GM21360 (cell line): ENCODE results near the gene APLP1.
"Not testable (repeated sequence)": the region's sequence is repeated elsewhere in the genome, so short reads cannot be mapped to it uniquely, and the experiment has no call there.

ENCODE experiments used
- ATAC-seq: cut with Tn5 transposase; IDR thresholded peaks from one replicate; pipeline ENCODE4 v1.9.1; 2021; ENCODE audit warnings: mild to moderate bottlenecking, moderate library complexity; ENCODE audit not compliant: unreplicated experiment

APLP1 gene

DNA sequence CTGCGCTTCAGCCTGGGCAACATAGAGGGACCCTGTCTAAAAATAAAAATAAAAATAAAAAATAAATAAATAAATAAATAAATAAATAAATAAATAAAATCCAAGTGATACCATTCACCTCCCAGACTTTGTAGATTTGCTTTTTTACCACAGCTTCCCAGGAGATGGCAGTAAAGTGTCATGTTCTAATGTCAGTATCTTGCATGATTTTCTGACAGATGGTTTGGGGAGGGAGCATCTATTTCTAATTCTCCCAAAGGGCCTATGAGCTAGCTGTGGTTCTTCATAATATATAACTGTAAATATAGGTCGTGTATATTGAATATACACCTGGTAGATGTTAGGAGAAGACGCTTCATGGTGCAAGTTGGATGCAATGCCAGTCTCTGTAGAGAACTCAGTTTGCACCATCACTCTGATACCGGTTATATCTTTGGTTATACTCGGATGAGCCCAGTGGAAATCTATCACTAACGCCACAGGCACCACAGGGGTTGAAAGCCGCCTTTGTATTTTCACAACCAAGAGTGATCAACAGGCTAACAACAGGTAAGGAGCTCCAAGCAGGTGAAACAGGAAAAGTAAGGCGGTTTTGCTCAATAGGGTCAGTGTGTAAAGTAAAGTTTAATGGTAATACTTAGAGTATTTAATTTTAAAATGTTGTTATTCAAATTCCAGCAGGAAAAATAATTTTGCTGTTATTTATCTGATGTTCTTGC, 13.9 kb downstream of the APLP1 start:
- no peak for ATAC-seq

DNA sequence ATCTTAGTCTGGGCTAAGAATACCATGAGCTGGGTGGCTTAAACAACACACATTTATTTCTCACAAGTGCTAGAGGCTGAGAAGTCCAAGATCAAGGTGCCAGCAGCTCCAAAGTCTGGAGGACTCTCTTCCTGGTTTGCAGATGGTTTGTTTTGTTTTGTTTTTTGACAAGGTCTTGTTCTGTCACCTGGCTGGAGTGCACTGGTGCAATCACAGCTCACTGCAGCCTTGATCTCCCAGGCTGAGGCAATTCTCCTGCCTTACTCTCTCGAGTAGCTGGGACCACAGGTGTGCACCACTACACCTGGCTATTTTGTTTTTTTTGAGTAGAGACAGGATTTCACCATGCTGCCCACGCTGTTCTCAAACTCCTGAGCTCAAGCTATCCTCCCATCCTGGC, 15.5 kb downstream of the APLP1 start:
- no peak for ATAC-seq

DNA sequence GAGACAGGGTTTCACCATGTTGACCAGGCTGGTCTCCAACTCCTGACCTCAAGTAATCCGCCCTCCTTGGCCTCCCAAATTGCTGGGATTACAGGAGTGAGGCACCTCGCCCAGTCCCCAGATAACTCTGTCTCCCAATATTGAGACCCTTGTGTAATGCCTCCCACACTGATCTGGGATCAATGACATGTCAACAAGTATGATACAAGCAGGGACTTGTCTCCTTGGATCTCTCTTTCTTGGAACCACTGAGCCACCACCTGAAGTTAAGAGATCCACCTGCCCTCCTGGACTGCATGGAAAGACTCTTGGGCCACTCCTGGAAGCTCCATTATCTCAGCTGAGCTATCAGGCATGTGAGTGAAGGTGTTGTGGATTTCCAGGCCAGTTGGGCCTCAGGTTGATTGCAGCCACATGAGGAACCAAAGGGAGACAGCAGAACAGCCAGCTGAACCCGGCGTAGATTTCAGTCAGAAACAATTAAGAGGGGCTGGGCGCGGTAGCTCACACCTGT, 16.9 kb downstream of the APLP1 start:
- no peak for ATAC-seq

DNA sequence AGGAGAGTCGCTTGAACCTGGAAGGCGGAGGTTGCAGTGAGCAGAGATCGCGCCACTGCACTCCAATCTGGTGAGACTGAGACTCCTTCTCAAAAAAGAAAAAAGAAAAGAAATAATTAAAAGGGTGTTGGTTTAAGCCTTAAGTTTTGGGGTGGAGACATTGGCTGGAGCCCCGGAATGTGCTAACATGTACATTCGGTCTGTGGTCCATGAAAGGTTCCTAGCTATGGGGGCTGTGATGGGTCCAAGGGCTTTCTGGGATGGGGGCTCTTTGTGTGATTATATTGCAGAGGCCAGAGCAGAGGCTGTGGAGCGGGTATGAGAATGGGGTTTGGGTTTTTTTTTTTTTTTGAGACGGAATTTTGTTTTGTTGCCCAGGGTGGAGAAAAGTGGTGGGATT, 17.5 kb downstream of the APLP1 start:
- no peak for ATAC-seq

- ATAC-seq, result no peak
Measured at GRCh38 chr19:35887197-35887596, 18.8 kb downstream of the APLP1 start.

- ATAC-seq, result no peak
Measured at GRCh38 chr19:35888398-35888797, 20.0 kb downstream of the APLP1 start.

DNA sequence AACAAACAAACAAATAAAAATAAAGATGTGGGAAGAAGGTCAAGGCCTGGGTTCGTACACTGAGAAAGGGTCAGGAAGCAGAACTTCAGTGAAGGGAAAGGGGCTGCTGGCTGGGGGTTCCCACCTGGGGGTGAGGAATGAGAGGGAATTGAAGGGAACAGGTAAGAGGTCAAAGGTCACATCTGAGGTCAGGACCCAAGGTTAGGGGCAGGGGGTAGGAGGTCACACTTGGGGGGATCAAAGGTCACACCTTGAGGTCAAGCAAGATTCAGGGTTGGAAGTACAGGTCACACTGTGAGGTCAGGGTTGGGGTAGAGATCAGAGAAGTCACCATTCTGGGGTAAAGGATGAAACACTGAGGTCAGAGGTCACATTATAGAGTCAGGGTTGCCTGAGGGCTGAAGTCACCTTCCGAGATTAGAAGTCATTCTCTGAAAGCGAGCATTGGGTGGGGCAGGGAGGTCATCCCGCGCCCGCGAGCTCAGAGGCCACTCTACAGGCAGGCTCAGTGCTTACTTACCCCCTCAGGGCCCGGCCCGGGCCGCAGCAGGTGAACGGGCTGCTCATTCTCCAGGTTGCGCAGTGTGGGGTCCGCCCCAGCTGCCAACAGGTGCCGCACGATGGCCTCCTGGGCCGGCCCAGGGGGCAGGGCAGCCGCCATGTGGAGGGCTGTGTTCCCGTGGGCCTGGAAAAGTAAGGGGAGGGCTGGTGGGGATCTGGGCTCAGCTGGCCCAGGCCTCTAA, 21.2 kb downstream of the APLP1 start:
- ATAC-seq, result no peak

DNA sequence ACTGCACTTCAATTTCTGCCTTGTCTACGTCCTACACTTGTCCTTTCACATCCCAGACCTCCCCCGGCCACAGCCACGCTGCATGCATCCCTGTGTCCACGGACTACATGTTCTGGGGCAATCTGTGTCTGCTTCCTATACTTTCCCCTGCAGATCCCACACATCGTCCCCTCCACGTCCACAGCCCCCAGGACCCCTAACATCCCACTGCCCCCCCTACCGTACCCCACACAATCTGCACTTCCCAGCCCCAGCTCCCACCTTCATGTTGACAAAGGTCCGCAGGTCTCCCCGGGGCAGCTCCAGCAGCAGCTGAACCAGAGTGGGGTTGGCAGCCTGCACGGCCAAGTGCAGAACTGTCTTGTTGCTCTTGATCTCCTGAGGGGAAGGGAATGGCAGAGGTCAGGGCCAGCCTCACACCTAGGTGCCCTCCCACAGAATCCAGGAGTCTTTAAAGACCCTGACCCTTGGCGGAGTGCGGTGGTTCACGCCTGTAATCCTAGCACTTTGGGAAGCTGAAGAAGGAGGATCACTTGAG, 21.8 kb downstream of the APLP1 start:
- ATAC-seq, result no peak

DNA sequence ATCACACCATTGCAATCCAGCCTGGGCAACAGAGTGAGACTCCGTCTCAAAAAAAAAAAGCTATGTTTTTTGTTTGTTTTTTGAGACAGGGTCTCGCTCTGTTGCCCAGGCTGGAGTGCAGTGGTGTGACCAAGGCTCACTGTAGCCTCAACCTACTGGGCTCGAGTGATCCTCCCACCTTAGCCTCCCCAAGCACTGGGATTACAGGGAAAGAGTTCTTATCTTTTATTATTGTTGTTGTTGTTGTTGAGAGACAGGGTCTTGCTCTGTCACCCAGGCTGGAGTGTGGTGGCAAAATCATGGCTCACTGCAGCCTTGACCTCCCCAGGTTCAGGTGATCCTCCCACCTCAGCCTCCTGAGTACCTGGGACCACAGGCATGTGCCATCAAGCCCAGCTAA, 23.4 kb downstream of the APLP1 start:
- ATAC-seq, result not testable (repeated sequence)

- ATAC-seq, result no peak
Measured at GRCh38 chr19:35894342-35894741, 26.0 kb downstream of the APLP1 start.

DNA sequence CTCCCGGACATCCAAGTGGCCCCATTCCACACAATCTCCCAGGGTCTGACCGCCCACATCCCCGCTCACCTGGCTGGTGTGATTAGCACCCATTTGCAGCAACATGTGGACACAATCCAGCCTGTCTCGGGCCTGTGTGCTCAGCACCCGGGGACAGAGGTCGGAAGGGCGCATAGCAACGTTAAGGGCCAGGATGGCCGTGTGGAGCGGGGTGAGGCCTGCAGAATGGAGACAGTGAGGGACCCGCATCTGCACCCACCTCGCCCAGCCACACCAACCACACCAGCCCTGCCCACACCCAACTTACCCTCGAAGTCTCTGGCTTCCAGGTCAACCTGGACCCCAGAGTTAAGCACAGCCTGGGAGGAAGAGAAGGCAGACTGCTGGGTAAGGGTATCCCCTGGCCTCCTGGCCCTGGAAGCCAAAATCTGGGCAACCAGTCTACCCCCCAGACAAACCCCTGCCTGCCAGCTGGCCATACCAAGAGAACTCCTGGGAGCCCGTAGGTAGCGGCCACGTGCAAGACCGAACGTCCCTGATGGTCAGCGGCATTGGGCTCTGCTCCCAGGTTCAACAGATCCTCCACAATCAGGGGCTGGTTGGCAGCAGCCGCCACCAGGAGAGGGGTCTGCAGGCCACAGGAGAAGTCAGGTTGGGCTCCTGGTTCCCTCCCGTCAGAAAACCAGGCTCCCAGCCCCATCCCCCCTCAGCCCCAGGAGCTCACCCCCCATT, 27.7 kb downstream of the APLP1 start:
- ATAC-seq, result no peak

- no peak for ATAC-seq
Measured at GRCh38 chr19:35896643-35897040, 28.3 kb downstream of the APLP1 start.

DNA sequence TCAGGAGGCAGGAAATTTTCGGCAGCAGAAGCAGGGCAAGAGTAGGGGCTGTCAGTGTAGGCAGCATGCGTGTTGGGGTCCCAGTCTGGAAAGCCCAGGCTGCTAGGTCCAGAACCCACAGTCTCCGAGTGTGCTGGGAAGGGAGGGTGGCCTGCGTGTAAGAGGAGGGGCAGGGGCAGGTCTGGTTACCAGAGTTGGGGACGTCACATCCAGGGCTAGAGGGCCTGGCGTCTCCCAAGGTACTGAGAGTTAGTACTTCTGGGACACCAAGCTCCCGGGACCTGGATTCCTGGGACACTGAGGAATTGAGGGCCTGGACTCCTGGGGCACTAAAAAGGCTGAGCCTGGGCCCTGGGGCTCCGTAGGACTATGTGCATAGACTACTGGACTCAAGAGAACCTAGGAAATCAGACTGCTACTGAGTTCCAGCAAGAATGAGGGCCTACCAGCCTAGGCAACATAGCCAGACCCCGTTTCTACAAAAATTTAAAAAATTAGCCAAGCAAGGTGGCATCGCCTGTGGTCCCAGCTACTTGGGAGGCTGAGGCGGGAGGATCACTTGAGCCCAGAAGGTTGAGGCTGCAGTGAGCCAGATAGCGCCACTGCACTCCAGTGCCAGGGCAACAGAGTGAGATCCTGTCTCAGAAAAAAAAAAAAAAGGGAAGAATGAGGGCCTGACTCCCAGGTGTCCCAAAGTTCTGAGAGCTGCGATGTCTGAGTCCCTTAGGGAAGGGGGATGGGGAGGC, 29.5 kb downstream of the APLP1 start:
- ATAC-seq, result no peak

DNA sequence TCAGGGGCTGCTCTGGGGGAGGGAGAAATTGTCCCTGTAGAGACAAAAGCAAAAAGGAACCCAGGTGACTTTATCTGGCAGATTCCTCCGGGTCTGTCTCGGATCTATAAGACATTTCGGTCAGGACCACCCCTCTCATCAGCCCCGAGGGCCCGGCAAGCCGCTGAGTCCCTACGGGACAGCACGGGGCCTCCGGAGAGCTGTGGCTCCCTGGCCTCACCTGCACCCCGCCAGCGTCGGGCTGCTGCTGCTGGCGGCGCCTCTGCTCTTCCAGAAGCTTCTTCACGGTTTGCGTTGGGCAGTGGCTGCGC, 30.1 kb downstream of the APLP1 start:
- no peak for ATAC-seq

GRCh38 chr19:35899547-35900214, 31.3 kb downstream of the APLP1 start:
- ATAC-seq, result peak; percentile 40

- ATAC-seq, result no peak
Measured at GRCh38 chr19:35901055-35901644, 32.8 kb downstream of the APLP1 start.

- ATAC-seq, result no peak
Measured at GRCh38 chr19:35901854-35902661, 33.7 kb downstream of the APLP1 start, which contains the start of gene HCST. Gene HCST (plus strand): TSS chr19:35902529. CDS start chr19:35902594, 65 bp downstream.

DNA sequence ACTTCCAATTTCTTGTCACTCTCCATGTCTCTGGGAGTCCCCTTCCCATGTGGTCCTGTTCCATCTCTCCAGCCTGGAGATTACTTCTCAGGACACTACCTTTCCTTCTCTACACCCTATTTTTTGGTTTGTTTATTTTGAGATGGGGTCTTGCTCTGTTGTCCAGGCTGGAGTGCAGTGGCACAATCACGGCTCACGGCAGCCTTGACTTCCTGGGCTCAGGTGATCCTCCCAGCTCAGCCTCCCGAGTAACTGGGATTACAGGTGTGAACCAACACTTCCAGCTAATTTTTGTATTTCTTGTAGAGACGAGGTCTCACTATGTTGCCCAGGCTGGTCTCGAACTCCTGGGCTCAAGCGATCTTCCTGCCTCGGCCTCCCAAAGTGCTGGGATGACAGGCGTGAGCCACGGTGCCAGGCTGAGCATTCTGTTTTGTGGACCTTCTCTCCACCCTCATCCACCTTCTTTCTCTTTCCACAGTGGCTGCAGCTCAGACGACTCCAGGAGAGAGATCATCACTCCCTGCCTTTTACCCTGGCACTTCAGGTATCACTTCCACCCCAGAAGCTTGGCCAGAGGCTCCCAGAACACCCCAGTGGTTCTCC, 34.6 kb downstream of the APLP1 start:
- ATAC-seq, result no peak
